Lung (tissue), 12 donors: ENCODE measurements around the gene MEA1. TPM values are rescaled to one million over a fixed set of nuclear protein-coding genes. Genes with fewer than 3 reads are reported as not detected.

Source experiments
- ATAC-seq: fragments of 200-7000 bp; cut with Tn5 transposase; one replicate; pipeline ENCODE4 v1.9.1; 2020; ENCODE audit warnings: moderate number of reproducible peaks; ENCODE audit not compliant: insufficient read depth, low FRiP score
- DNase-seq, 3 donors: peaks; one replicate each; pipeline ENCODE4 v3.0.0-alpha.2; 2013 to 2017
- H3K27ac ChIP-seq, 2 donors: one replicate each; pipeline ENCODE4 v1.5.1; 2013; ENCODE audit warnings: mild to moderate bottlenecking in 2 of 2, moderate library complexity in 2 of 2, control low read depth in 1 of 2, inconsistent platforms in 1 of 2, low read depth in 1 of 2, low read length in 1 of 2
- H3K27me3 ChIP-seq, 3 donors: one replicate each; pipeline ENCODE4 v1.5.1; 2013; ENCODE audit warnings: low read length in 2 of 3; ENCODE audit not compliant: control insufficient read depth in 3 of 3, insufficient read depth in 3 of 3
- H3K36me3 ChIP-seq, 4 donors: one replicate each; pipeline ENCODE4 v1.5.1; 2013; ENCODE audit warnings: low read length in 4 of 4, mild to moderate bottlenecking in 1 of 4, moderate library complexity in 1 of 4; ENCODE audit not compliant: control insufficient read depth in 4 of 4, insufficient read depth in 4 of 4
- H3K4me1 ChIP-seq, 5 donors: one replicate each; pipeline ENCODE4 v1.5.1; 2013; ENCODE audit warnings: low read length in 5 of 5, mild to moderate bottlenecking in 2 of 5, moderate library complexity in 1 of 5; ENCODE audit not compliant: control insufficient read depth in 5 of 5, insufficient read depth in 5 of 5
- H3K4me3 ChIP-seq: one replicate; pipeline ENCODE4 v1.5.1; 2013; ENCODE audit warnings: mild to moderate bottlenecking, control low read depth, moderate library complexity
- H3K9ac ChIP-seq, 2 donors: one replicate each; pipeline ENCODE4 v1.5.1; 2013; ENCODE audit warnings: low read length in 2 of 2, control low read depth in 1 of 2; ENCODE audit not compliant: insufficient read depth in 1 of 2
- H3K9me3 ChIP-seq, 4 donors: one replicate each; pipeline ENCODE4 v1.5.1; 2013; ENCODE audit warnings: low read length in 3 of 4, mild to moderate bottlenecking in 1 of 4, moderate library complexity in 1 of 4; ENCODE audit not compliant: control insufficient read depth in 4 of 4, insufficient read depth in 3 of 4
- WGBS, 2 donors: extraction: QIAGEN DNeasy Blood & Tissue Kit; methylation state at CpG; one replicate each; pipeline ENCODE4 v1.1.7; 2013; 5-methylcytosine and 5-hydroxymethylcytosine counted together
- polyA plus RNA-seq, 2 donors: library from polyadenylated mRNA; stranded (reverse); fragments of 200-250 nt; gene quantifications; one replicate each; pipeline ENCODE4 v1.2.1, GENCODE V29; 2013
- total RNA-seq, 2 donors: library from RNA; depleted of rRNA in 1 of 2; stranded (reverse); fragments of >200 nt in 1 of 2; gene quantifications; one replicate each; pipeline ENCODE4 v1.2.1, GENCODE V29; 2014 to 2021
- TF ChIP-seq, protein P1 (sequence below): IDR thresholded peaks from 2 replicates; pipeline ENCODE4 v1.5.1; 2012; ENCODE audit warnings: mild to moderate bottlenecking; ENCODE audit errors: control extremely low read depth, extremely low read depth
- donor health status: control.
- donor health status: control.
- donor health status: Bipolar disorder and iron deficiency.
- donor health status: healthy.
- donor health status: DM: yes; HTN: yes; CAD: no.

Gene MEA1
- total and polyA plus RNA-seq, 4 donors = 32.5 to 113 (median 55.2) TPM

DNA sequence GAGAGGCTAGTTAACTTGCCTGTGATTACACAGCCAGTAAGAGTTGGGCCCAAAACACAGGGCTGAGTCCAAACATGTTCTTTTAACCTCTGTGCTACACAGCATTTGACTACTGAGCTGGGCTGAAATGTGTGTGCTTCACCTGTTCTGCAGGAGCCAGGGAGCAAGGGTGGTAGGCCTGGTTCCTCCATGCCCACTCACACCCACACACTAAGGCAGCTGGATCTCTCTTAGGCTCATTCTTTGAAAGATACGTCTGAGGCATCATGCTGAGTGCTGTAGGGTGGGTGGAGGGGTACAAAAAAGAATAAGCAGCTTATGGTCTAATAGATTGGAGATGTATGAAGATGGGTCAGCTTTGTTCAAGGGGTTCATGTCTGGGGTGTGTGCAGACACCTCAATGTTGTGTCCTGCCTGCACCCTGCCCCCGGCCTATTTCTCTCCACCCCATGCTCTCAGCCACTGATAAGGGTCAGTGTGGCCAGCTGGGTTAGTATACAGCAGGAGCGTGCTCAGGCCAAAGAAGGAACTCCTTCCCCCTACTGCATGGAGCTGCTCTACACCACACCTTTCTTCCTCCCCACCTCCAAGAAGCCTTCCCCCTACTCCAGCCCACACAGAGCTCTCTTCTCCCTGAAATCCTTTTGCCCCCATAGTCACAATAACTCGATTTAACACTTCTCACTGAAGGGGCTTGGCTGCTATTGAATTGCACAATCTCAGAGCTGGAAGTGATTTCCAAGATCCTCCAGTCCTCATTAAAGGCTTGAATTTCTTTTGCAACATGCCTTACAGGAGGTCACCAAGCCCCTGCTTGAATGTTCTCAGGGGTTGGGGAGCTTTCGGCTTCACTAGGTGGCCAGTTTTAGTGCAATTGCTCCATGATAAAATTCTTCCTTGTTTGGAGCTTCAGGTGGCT is 26.0 kb downstream of the MEA1 start:
- TF ChIP-seq, protein P1, sequence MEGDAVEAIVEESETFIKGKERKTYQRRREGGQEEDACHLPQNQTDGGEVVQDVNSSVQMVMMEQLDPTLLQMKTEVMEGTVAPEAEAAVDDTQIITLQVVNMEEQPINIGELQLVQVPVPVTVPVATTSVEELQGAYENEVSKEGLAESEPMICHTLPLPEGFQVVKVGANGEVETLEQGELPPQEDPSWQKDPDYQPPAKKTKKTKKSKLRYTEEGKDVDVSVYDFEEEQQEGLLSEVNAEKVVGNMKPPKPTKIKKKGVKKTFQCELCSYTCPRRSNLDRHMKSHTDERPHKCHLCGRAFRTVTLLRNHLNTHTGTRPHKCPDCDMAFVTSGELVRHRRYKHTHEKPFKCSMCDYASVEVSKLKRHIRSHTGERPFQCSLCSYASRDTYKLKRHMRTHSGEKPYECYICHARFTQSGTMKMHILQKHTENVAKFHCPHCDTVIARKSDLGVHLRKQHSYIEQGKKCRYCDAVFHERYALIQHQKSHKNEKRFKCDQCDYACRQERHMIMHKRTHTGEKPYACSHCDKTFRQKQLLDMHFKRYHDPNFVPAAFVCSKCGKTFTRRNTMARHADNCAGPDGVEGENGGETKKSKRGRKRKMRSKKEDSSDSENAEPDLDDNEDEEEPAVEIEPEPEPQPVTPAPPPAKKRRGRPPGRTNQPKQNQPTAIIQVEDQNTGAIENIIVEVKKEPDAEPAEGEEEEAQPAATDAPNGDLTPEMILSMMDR = no peak
- Histone ChIP-seq H3K27me3 (no peaks in the 10 kb centered on the region), H3K36me3 (peaks cover 3 to 24% (median 11%) of the 10 kb centered on the region in 4 donors), H3K4me3 (no peak overlapping the region), H3K9ac (peak overlapping the region in 1 of 2 donors; percentile 43), H3K4me1 (peaks cover 0 to 36% (median 22%) of the 10 kb centered on the region in 5 donors), H3K9me3 (no peaks in the 10 kb centered on the region), H3K27ac (no peak overlapping the region)
- WGBS, 2 donors = 66 to 75% methylated on average over 5 of the region's 5 CpGs
- DNase-seq (peak in 2 of 3 donors; percentile 35 to 67), ATAC-seq (no peak)

DNA sequence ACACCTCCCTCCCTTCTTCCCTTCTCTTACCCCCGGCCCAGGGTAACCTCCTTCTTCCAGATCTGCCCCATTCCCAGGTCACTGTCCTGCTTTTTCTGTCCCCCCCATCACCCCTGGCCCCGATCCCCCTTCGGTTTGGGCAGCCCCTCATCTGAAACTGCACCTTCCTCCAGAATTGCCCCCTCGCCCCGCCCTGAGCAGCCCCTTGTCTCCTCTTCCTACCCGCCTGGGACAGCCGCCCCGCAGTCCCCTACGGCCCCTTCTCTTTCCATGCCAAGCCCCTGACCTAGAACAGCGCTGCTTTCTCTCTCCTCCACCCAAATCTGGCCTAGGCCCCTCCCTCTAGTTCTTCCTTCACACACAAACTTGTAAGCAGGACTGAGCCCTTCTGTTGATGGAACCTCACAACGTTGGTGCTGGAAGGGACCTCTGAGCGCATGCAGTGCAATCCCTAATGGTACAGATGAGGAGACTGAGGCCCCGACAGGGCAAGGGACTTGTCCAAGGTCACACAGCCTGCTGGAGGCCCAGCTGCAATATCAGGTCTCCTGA is 28.7 kb downstream of the MEA1 start:
- Histone ChIP-seq H3K27me3 (no peaks in the 10 kb centered on the region), H3K27ac (peak overlapping the region; percentile 80 to 86), H3K36me3 (peaks cover 0 to 9% (median 6%) of the 10 kb centered on the region in 4 donors), H3K9me3 (no peaks in the 10 kb centered on the region), H3K4me1 (peaks cover under 1 to 38% (median 23%) of the 10 kb centered on the region in 5 donors), H3K4me3 (peak overlapping the region; percentile 71), H3K9ac (peak overlapping the region; percentile 54 to 77)
- TF ChIP-seq, protein P1 = no peak
- DNase-seq (peak; percentile 30 to 58 (median 52)), ATAC-seq (no peak)
- WGBS, 2 donors = 13% methylated on average over 13 of the region's 13 CpGs

DNA sequence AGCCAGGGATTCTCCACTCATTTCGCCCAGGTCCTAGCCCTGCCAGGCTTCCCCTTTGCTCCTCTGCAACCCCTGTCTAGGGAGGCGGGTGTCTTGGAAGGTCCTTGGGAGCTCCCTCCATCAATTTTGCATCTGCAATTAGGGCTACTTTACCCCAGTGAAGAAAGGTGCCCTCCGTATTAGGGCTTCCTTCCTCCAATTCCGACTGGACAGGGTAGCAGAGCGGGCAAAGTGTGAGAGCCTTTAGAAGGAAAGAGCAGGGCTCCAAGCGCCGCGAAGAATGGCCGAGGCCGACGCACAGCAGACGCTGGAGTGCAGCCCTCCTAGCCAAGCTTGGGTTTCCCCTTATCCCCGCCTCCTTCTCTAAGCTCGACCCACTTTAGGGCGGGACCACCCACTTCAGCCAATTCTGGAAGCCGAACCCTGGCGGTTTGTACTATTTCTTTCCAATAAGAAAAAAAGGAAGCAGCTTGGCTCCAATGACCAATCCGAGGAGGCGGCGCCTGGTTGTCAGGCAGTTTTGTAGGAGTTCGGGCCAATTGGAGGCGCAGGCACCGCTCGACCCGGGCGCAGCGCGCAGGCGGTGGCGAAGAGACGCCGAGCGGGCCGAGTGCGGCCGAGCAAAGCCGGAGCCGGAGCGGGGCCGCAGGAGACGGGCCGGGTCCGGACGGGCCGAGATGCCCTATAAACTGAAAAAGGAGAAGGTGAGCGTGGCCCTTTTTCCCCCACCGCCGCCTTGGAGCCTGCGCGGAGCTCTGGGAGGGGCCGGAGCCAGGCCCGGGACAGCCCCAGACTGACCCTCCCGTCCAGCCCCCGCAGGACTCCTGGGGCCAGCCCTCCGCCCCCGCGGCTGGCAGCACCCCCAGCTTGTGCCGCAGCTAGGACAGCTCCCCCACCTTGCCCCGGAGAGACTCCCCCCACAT is 29.5 kb downstream of the MEA1 start, which contains the start of gene PPP2R5D:
TSS of gene PPP2R5D (plus strand) at position 570 of the 923 bp plus-strand sequence. CDS start at position 678, 108 bp downstream.
- DNase-seq (peak; percentile 98 to 100 (median 99)), ATAC-seq (peak; percentile 95)
- Histone ChIP-seq H3K9me3 (no peaks in the 10 kb centered on the region), H3K4me1 (peaks cover 8 to 45% (median 26%) of the 10 kb centered on the region in 5 donors), H3K4me3 (peak within 1 kb of the TSS; percentile 71), H3K9ac (peak within 1 kb of the TSS; percentile 77 to 87), H3K27ac (peak within 1 kb of the TSS; percentile 80 to 86), H3K36me3 (peaks cover 0 to 4% (median 2%) of the 10 kb centered on the region in 4 donors), H3K27me3 (no peaks in the 10 kb centered on the region)
- TF ChIP-seq, protein P1 = no peak
- 1% methylated on average over 40 to 59 of the region's 59 CpGs for WGBS, 2 donors
